NCI-H1092 treated with DMSO at 0.1 percent for 48 hours (cell line): ENCODE measurements around the gene DDX54.
A peak's percentile ranks its signal among the peaks of the same experiment; 100 is the strongest.
"Not testable (repeated sequence)": the region's sequence is repeated elsewhere in the genome, so short reads cannot be mapped to it uniquely, and the experiment has no call there.

Experiments used
- DNase-seq: peaks from one replicate; lab custom pipeline; 2025; lab: John Stamatoyannopoulos, UW

The DDX54 gene

GRCh38 chr12:113216027-113216426 is 30.7 kb upstream of the DDX54 start:
- no peak for DNase-seq

DNA sequence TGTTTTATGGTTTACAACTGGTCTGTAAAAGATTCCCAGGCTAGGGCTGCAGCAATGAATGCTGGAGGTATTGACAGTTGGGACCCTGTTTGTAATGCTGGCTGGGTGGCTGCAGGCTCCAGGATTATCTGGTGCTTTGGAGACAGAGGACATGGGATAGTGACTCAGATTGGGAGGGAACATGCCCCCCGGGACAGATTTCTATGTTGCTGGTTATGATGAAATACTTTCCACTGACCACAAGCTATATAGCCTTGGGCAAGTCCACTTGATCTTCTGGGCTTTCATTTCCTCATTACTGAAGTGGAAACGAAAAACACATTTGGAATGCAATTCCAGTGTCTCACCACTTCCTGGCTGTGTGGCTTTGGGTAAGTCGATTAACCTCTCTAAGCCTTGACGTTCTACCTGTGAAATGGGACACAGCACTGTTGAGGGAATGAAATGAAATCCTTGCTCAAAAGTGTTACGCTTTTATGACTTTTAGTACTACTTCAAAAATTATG is 29.7 kb upstream of the DDX54 start:
- no peak for DNase-seq

GRCh38 chr12:113211160-113211559 is 25.9 kb upstream of the DDX54 start:
- no peak for DNase-seq

GRCh38 chr12:113208041-113208934 is 23.0 kb upstream of the DDX54 start:
- no peak for DNase-seq

- DNase-seq: no peak
Observed at GRCh38 chr12:113207613-113208040, 22.3 kb upstream of the DDX54 start.

GRCh38 chr12:113206802-113207201 is 21.5 kb upstream of the DDX54 start:
- DNase-seq: not testable (repeated sequence)

DNA sequence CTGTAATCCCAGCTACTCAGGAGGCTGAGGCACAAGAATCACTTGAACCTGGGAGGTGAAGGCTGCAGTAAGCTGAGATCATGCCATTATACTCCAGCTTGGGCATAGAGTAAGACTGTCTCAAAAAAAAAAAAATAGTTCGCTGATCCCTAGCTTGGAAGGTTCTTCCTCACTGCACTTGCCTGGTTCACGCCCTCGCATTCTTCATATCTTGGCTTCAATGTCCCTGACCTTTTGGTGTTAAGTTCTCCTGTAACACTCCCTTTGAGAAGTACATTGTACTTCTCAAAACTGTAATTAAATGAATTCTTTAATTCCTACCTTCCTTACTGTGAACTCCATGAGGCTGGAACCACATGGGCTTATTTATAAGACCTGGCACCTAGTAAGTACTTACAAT is 19.5 kb upstream of the DDX54 start:
- DNase-seq: no peak

GRCh38 chr12:113203852-113204760 is 18.8 kb upstream of the DDX54 start:
- no peak for DNase-seq

GRCh38 chr12:113202300-113203075 is 17.2 kb upstream of the DDX54 start:
- no peak for DNase-seq

- DNase-seq: no peak
Observed at GRCh38 chr12:113201187-113202177, 16.2 kb upstream of the DDX54 start.

DNA sequence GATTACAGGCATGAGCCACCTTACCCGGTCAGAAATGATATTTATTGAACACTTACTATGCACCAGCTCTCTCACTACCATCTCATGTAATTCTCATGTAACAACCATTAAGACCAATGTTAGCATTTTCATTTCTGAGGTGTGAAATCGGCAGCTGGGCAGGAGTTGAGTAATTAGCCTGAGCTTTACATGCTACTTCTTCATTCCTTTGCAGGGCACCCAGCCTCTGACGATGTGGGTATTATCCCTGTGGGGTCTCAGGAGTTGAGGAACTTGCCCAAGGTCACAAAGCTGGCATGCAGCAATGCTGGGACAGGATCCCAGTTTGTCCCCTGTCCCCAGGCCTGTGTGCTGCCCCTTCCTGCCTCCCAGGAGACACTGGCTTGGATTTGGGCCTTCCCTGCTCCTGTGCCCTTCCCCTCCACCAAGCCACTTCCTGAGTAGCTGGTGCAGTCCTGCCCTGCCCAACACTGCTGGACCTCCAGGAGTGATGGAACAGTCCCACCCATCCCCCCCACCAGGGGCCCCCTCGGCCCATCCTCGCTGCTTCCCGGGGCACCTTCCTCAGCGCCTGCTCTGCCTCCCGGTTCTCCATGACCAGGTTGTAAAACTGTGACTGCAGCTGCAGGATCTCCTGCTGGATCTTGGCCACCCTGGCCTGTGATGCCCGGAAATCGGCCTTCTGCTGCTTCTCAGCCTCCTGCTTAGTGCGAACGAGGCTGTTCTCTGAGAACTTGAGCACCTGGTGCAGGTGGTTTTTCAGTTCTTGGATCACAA is 14.9 kb upstream of the DDX54 start:
- no peak for DNase-seq

GRCh38 chr12:113198296-113198695 is 13.0 kb upstream of the DDX54 start:
- no peak for DNase-seq

DNA sequence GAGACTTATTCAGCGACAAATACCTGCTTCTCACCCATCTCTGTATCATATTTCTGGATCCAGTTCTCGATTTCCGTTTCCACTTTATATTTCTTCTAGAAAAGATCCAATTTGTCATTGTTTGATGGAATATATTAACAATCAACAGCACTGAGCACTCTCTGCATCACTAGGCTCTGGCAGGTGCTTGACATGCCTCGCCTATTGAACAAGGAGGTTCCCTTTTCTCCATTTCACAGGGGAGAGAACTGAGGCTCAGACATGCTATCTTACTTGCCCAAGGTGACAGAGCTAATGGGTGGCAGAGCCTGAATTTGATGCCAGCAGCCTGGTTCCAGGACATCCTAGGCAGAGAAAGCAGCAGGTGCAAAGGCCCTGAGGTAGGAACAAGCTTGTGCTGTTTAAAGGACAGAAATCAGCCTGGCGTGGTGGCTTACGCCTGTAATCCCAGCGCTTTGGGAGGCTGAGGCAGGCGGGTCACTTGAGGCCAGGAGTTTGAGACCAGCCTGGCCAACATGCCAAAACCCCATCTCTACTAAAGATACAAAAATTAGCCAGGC is 12.3 kb upstream of the DDX54 start:
- no peak for DNase-seq

DNA sequence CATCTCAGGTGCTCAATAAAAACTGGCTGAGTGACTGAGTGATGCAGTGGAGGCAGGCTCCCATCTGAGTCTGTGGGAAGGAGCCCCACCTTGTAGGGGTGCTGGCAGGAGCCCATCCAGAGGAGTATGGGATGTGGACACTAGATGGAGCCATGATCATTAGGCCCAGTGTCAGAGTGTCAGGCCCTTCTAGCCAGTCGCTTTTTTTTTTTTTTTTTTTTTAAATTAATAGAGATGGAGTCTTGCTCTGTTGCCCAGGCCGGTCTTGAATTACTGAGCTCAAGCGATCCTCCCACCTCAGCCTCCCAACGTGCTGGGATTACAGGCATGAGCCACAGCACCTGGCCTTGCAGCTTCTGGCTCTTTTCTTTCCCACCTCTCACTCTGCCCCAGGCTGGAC is 11.7 kb upstream of the DDX54 start:
- DNase-seq: peak; percentile 75

DNA sequence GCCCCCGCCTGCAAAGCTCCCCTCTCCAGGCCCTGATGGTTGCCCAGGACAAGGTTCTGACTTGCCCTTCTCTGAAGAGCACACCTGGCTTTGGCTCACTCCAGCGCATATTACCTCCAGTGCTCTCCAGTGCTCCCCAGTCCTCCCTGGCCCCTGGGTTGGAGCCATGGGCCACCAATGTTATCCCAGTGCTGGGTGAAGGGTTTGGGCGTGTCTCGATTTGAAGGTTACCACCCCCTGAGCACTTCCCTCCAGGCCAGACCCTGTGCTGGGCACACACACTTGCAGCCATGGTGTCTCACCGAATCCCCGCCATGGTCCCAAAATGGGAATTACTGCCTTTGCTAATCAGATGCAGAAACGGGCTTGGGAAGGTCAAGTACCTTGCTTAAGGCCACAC is 11.3 kb upstream of the DDX54 start:
- DNase-seq: no peak

DNA sequence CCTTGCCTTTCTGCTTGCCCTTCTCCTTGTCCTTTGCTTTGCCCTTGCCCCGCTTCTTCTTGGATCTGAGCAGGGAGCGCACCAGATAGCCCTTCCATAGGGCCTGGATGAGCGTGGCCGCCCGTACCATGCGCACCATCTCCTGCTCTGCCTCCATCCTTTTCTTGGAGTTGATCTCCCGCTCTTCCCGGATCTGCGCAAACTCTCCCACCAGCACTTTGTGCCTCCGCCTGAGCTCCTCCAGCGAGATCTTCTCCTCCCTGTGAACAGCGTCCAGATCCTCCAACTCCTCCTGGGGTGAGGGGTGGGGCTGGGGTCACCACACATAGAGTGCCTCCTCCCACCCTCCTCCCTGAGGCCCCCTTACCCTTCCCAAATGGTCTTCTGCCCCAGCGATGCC is 10.3 kb upstream of the DDX54 start:
- no peak for DNase-seq

GRCh38 chr12:113194971-113195391 is 9.7 kb upstream of the DDX54 start:
- DNase-seq: no peak

GRCh38 chr12:113191227-113191626 is 5.9 kb upstream of the DDX54 start:
- DNase-seq: no peak

GRCh38 chr12:113190761-113191160 is 5.5 kb upstream of the DDX54 start:
- DNase-seq: no peak
